ENCODE measurements around the gene NANOS2. TPM values are rescaled to one million over a fixed set of nuclear protein-coding genes. Genes with fewer than 3 reads are reported as not detected.

The NANOS2 gene
- total and polyA plus RNA-seq, 9 of the 15 experiments (the other 6 are each of a cell fraction or from before 2014, with no cell fraction given) = not detected

DNA sequence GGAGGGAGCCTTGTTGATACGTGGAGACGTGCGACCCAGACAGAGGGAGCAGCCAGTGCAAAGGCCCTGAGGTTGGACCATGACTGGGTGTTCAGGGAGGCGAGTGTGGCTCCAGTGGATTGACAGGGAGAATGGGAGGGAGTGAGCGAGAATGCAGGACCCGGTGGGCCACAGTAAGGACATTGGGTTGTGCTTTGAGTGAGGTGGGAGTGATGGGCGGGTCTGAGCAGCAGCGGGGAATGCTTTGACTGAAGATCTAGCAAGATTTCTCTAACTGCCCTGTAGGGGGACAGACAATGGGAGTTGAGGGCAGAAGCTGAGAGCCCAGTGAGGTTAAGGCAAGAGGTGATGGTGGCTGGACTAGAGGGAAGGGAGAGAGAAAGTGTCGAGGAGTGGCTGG is 7.7 kb upstream of the NANOS2 start (continued):
- TF ChIP-seq, protein P1, sequence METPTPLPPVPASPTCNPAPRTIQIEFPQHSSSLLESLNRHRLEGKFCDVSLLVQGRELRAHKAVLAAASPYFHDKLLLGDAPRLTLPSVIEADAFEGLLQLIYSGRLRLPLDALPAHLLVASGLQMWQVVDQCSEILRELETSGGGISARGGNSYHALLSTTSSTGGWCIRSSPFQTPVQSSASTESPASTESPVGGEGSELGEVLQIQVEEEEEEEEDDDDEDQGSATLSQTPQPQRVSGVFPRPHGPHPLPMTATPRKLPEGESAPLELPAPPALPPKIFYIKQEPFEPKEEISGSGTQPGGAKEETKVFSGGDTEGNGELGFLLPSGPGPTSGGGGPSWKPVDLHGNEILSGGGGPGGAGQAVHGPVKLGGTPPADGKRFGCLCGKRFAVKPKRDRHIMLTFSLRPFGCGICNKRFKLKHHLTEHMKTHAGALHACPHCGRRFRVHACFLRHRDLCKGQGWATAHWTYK (CRISPR knock-in tag; IDR thresholded peaks at IDR 0.05) = no peak
- TF ChIP-seq KDM1A (IDR thresholded peaks at IDR 0.05) (peak; percentile 56 to 57; a peak in 2 of 4 replicates), CTCF (IDR thresholded peaks at IDR 0.05 in 2 of 3, conservative IDR thresholded peaks at IDR 0.05 in 1 of 3; ENCODE audit: insufficient read depth in 2 of 3, low read depth in 1 of 3, low read length in 3 of 3) (peak; percentile 27 to 42 (median 33); a peak in 5 of 6 replicates), ZNF407 (IDR thresholded peaks at IDR 0.05; ENCODE audit: low read depth) (no peak), SP2 (IDR thresholded peaks at IDR 0.05; ENCODE audit: extremely low read depth, low read depth, low read length, poor library complexity, severe bottlenecking) (no peak), ZNF174 (CRISPR knock-in tag; IDR thresholded peaks at IDR 0.05) (no peak), NR2F6 (CRISPR knock-in tag; IDR thresholded peaks at IDR 0.05) (no peak), SMARCA5 (IDR thresholded peaks at IDR 0.05) (peak; percentile 56; the same call in 1 of the 2 replicates), ZBTB1 (CRISPR knock-in tag; IDR thresholded peaks at IDR 0.05; ENCODE audit: borderline replicate concordance, low read depth) (no peak), SNAPC5 (CRISPR knock-in tag; IDR thresholded peaks at IDR 0.05) (no peak), BHLHE40 (IDR thresholded peaks at IDR 0.05; ENCODE audit: low read length) (no peak)
- TF ChIP-seq, protein P2, sequence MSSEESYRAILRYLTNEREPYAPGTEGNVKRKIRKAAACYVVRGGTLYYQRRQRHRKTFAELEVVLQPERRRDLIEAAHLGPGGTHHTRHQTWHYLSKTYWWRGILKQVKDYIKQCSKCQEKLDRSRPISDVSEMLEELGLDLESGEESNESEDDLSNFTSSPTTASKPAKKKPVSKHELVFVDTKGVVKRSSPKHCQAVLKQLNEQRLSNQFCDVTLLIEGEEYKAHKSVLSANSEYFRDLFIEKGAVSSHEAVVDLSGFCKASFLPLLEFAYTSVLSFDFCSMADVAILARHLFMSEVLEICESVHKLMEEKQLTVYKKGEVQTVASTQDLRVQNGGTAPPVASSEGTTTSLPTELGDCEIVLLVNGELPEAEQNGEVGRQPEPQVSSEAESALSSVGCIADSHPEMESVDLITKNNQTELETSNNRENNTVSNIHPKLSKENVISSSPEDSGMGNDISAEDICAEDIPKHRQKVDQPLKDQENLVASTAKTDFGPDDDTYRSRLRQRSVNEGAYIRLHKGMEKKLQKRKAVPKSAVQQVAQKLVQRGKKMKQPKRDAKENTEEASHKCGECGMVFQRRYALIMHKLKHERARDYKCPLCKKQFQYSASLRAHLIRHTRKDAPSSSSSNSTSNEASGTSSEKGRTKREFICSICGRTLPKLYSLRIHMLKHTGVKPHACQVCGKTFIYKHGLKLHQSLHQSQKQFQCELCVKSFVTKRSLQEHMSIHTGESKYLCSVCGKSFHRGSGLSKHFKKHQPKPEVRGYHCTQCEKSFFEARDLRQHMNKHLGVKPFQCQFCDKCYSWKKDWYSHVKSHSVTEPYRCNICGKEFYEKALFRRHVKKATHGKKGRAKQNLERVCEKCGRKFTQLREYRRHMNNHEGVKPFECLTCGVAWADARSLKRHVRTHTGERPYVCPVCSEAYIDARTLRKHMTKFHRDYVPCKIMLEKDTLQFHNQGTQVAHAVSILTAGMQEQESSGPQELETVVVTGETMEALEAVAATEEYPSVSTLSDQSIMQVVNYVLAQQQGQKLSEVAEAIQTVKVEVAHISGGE (CRISPR knock-in tag; IDR thresholded peaks at IDR 0.05) = no peak

Measured in K562 (cell line).